WTC11 (cell line): ENCODE measurements around the gene CSRP3. TPM values are rescaled to one million over a fixed set of nuclear protein-coding genes. Genes with fewer than 3 reads are reported as not detected.

Source experiments
- ATAC-seq: fragments of 200-7000 bp; cut with Tn5 transposase; 2 replicates; pipeline ENCODE4 v1.10.0; 2021; ENCODE audit warnings: mild to moderate bottlenecking, moderate library complexity
- CTCF ChIA-PET: fragments of 300-600 bp; sonication (Branson Sonifier 250); formaldehyde crosslinking; loops from one replicate; lab custom pipeline; 2021; ENCODE audit warnings: antibody characterized with exemption; lab: Charles Lee
- POLR2A ChIA-PET: fragments of 350-600 bp; sonication (Branson Sonifier 250); formaldehyde crosslinking; loops from one replicate; lab custom pipeline; 2021; ENCODE audit warnings: antibody characterized with exemption; lab: Charles Lee
- DNase-seq: peaks from one replicate; pipeline ENCODE4 v3.0.0; 2021; ENCODE audit warnings: low spot score
- H3K27ac Mint-ChIP-seq: 2 replicates; pipeline ENCODE4 v1.8.0; 2021; ENCODE audit warnings: mixed read lengths
- H3K27me3 Mint-ChIP-seq: 2 replicates; pipeline ENCODE4 v1.8.0; 2021; ENCODE audit warnings: low read depth, mild to moderate bottlenecking, moderate library complexity, mixed read lengths
- H3K36me3 Mint-ChIP-seq: 2 replicates; pipeline ENCODE4 v1.8.0; 2021; ENCODE audit warnings: mixed read lengths
- H3K4me1 Mint-ChIP-seq: 2 replicates; pipeline ENCODE4 v1.8.0; 2022; ENCODE audit warnings: mixed read lengths
- H3K4me3 Mint-ChIP-seq: 2 replicates; pipeline ENCODE4 v1.8.0; 2021; ENCODE audit warnings: mild to moderate bottlenecking, moderate library complexity, mixed read lengths
- H3K9me3 Mint-ChIP-seq: 2 replicates; pipeline ENCODE4 v1.8.0; 2021; ENCODE audit warnings: mixed read lengths
- AFF4 ChIP-seq: sonication (generic); formaldehyde crosslinking; IDR thresholded peaks from 2 replicates; pipeline ENCODE4 v1.8.1; 2023; ENCODE audit warnings: mild to moderate bottlenecking, missing genetic modification reagents, borderline replicate concordance
- ATF1 ChIP-seq: sonication (generic); formaldehyde crosslinking; IDR thresholded peaks from 2 replicates; pipeline ENCODE4 v1.8.1; 2023; ENCODE audit warnings: mild to moderate bottlenecking, moderate library complexity, missing genetic modification reagents
- ATF2 ChIP-seq: sonication (generic); formaldehyde crosslinking; IDR thresholded peaks from 2 replicates; pipeline ENCODE4 v1.8.1; 2022; ENCODE audit warnings: low read depth, missing genetic modification reagents, borderline replicate concordance
- CDX4 ChIP-seq: fragments of 250-450 bp; sonication (Bioruptor Pico); IDR thresholded peaks from 2 replicates; pipeline ENCODE4 v1.9.0; 2021; ENCODE audit warnings: moderate library complexity, mild to moderate bottlenecking, inconsistent platforms, borderline replicate concordance
- ESRRA ChIP-seq: sonication (generic); formaldehyde crosslinking; IDR thresholded peaks from 2 replicates; pipeline ENCODE4 v1.8.1; 2022; ENCODE audit warnings: mild to moderate bottlenecking, missing genetic modification reagents, borderline replicate concordance
- JAZF1 ChIP-seq: fragments of 250-450 bp; sonication (Bioruptor Pico); IDR thresholded peaks from 2 replicates; pipeline ENCODE4 v1.9.0; 2021; ENCODE audit warnings: moderate library complexity, mild to moderate bottlenecking, inconsistent platforms
- MAX ChIP-seq: sonication (generic); formaldehyde crosslinking; IDR thresholded peaks from 2 replicates; pipeline ENCODE4 v1.8.0; 2022; ENCODE audit warnings: mild to moderate bottlenecking, missing genetic modification reagents
- OVOL2 ChIP-seq: fragments of 250-450 bp; sonication (Bioruptor Pico); IDR thresholded peaks from 2 replicates; pipeline ENCODE4 v1.9.0; 2021; ENCODE audit warnings: mild to moderate bottlenecking, borderline replicate concordance
- PREB ChIP-seq: sonication (generic); formaldehyde crosslinking; IDR thresholded peaks from 2 replicates; pipeline ENCODE4 v1.8.1; 2022; ENCODE audit warnings: mild to moderate bottlenecking, missing genetic modification reagents, moderate library complexity, borderline replicate concordance
- TCF7 ChIP-seq: sonication (generic); formaldehyde crosslinking; IDR thresholded peaks from 2 replicates; pipeline ENCODE4 v1.8.0; 2022; ENCODE audit warnings: mild to moderate bottlenecking, low read depth, missing genetic modification reagents, moderate library complexity
- ZBTB43 ChIP-seq: sonication (generic); formaldehyde crosslinking; IDR thresholded peaks from 2 replicates; pipeline ENCODE4 v1.8.1; 2023; ENCODE audit warnings: mild to moderate bottlenecking, missing genetic modification reagents
- ZNF232 ChIP-seq: sonication (generic); formaldehyde crosslinking; IDR thresholded peaks from 2 replicates; pipeline ENCODE4 v1.8.0; 2022; ENCODE audit warnings: mild to moderate bottlenecking, missing genetic modification reagents
- ZNF396 ChIP-seq: fragments of 250-450 bp; sonication (Bioruptor Pico); IDR thresholded peaks from 2 replicates; pipeline ENCODE4 v1.8.0; 2021; ENCODE audit warnings: mild to moderate bottlenecking, moderate library complexity, borderline replicate concordance
- ZNF423 ChIP-seq: fragments of 250-450 bp; sonication (Bioruptor Pico); IDR thresholded peaks from 2 replicates; pipeline ENCODE4 v2.1.2; 2022; ENCODE audit warnings: mild to moderate bottlenecking, moderate library complexity
- ZNF425 ChIP-seq: fragments of 250-450 bp; sonication (Bioruptor Pico); conservative IDR thresholded peaks from 2 replicates; pipeline ENCODE4 v1.9.0; 2021; ENCODE audit warnings: mild to moderate bottlenecking
- total RNA-seq: library from RNA; stranded (reverse); gene quantifications from 3 replicates; pipeline ENCODE4 v1.2.3, GENCODE V29; 2021
- TF ChIP-seq, protein P1 (sequence below): sonication (generic); formaldehyde crosslinking; IDR thresholded peaks from 2 replicates; pipeline ENCODE4 v1.8.0; 2023; ENCODE audit warnings: mild to moderate bottlenecking, missing genetic modification reagents

Gene CSRP3
- total RNA-seq, 1 experiment from 2014 or later = not detected

- Mint-ChIP-seq H3K4me3 (no peak overlapping the region), H3K9me3 (no peaks in the 10 kb centered on the region), H3K4me1 (no peaks in the 10 kb centered on the region), H3K27ac (no peak overlapping the region), H3K27me3 (no peaks in the 10 kb centered on the region), H3K36me3 (no peaks in the 10 kb centered on the region)
- CTCF ChIA-PET = no interaction called here
- ATAC-seq (no peak), DNase-seq (no peak)
- TF ChIP-seq ZNF425 (CRISPR knock-in tag) (no peak), CDX4 (CRISPR knock-in tag) (no peak), ZBTB43 (CRISPR knock-in tag) (no peak), ZNF396 (no peak), JAZF1 (CRISPR knock-in tag) (no peak), TCF7 (no peak), ZNF423 (CRISPR knock-in tag) (no peak), ZNF232 (CRISPR knock-in tag) (no peak), OVOL2 (CRISPR knock-in tag) (no peak), PREB (CRISPR knock-in tag) (no peak), AFF4 (CRISPR knock-in tag) (no peak), MAX (CRISPR knock-in tag) (no peak), ESRRA (no peak), ATF1 (no peak), ATF2 (CRISPR knock-in tag) (no peak)
- TF ChIP-seq, protein P1, sequence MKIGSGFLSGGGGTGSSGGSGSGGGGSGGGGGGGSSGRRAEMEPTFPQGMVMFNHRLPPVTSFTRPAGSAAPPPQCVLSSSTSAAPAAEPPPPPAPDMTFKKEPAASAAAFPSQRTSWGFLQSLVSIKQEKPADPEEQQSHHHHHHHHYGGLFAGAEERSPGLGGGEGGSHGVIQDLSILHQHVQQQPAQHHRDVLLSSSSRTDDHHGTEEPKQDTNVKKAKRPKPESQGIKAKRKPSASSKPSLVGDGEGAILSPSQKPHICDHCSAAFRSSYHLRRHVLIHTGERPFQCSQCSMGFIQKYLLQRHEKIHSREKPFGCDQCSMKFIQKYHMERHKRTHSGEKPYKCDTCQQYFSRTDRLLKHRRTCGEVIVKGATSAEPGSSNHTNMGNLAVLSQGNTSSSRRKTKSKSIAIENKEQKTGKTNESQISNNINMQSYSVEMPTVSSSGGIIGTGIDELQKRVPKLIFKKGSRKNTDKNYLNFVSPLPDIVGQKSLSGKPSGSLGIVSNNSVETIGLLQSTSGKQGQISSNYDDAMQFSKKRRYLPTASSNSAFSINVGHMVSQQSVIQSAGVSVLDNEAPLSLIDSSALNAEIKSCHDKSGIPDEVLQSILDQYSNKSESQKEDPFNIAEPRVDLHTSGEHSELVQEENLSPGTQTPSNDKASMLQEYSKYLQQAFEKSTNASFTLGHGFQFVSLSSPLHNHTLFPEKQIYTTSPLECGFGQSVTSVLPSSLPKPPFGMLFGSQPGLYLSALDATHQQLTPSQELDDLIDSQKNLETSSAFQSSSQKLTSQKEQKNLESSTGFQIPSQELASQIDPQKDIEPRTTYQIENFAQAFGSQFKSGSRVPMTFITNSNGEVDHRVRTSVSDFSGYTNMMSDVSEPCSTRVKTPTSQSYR (CRISPR knock-in tag) = no peak
- POLR2A ChIA-PET = no interaction called here
These were observed 16.2 kb downstream of the CSRP3 start for GRCh38 chr11:19185516-19186052.
